ENCODE results near the gene TMEFF1.

Gene TMEFF1

DNA sequence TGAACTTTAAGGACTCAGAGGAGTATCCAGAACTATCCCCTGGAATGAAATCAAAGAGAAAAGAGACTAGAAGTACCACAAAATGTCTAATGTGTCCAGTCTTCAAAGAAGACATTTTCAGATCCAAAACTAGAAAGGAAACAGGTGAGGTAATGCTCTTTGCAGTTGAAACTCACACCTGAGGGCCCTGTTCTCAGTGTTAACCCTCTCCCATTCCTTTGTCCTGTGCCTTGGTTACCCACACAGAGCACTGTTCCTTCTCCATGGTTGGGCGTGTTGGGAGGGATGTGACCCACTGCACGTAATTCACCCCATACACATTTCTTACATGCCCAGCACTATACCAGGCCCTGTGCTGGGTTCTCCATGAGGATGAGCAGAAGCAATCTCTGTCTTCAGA is 24.7 kb upstream of the TMEFF1 start:
- no peak for DNase-seq

DNA sequence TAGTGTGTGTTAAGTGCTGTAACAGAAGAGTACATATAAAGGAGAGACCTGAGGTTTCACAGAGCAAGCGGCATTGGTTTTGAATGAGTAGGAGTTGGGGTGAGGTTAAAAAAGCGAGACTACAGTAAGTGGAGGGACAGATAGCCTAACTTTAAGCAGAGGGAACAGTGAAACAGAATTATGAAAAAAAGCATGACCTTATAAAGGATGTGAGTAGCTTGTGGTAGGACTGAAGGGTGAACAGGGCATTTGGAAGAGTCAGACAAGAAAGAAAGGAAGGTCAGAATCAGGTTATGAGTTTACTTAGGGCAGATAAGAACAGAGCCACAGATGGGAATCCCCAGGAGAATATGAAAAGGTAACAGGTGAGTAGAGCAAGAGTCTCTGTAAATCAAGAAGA is 23.5 kb upstream of the TMEFF1 start:
- no peak for DNase-seq

DNA sequence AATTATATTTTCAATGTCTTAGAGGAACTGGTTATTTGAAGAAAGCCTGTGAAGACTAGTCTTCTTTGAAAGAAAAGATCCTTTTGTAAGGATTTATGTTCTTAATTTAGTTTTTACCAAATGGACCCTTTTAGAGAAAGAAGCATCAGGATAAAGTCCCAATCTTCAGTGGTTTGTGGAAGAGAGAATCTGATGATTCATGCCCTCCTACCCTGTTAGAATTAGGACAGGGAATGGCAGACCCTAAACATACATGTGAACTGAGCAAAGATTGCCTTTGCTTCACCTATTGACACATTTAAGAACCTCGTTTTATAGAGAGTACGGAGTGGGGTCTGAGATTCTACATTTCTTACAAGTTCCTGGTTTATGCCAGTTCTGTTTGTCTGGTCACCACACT is 20.1 kb upstream of the TMEFF1 start:
- DNase-seq: no peak

DNA sequence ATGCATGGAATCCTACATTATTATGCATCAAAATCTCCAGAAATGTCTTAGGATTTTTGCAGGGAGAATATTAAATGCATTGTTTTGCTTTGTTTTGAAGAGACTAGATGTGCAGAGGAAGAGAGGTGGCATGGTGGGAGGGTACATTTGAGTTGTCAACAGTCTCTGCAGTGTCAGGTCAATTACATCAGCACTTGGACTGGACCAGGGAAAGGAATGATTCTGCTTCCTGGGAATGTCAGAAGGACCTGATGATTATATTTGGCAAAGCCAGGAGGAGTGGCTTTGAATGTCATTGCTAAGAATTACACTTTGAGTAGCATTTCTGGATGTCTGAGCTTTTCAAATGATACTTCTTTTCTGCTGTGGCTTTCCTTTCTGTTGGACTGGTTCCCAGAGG is 17.5 kb upstream of the TMEFF1 start:
- DNase-seq: no peak

DNA sequence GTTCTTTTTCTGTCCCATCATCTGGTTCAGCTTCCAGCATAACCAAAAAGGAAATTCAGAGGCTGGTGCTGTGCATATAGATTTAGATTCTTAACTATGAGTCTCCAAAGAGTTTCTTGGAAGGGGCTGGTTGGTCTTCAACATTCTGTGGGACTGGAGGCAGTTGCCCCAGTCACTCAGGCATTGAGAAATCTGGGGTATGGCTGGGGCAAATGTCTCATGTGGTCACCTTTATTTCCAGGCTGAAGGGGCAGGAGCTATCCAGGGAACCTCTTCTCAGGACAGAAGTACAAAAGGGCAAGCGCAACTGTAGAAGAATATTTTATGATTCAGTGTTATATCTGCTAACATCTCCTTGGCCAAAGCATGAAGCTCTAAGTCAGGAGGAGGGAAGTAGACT is 15.4 kb upstream of the TMEFF1 start:
- DNase-seq: no peak

DNA sequence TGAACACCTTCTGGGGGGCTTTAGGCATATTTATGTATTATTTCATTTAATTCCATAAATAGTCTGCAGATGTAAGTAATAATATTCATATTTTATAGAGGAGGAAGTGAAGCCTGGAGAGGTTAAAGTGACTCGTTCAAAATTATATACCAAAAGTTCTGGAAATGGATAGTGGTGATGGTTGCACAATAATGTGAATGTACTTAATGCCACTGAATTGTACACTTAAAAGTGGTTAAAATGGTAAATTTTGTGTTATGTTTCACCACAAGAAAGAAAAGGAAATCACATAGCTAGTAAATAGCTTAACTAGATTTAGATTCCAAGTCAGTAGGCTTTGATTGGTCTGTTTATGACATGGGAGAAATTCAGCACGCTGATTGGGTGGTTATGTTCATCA is 13.0 kb upstream of the TMEFF1 start:
- no peak for DNase-seq

DNA sequence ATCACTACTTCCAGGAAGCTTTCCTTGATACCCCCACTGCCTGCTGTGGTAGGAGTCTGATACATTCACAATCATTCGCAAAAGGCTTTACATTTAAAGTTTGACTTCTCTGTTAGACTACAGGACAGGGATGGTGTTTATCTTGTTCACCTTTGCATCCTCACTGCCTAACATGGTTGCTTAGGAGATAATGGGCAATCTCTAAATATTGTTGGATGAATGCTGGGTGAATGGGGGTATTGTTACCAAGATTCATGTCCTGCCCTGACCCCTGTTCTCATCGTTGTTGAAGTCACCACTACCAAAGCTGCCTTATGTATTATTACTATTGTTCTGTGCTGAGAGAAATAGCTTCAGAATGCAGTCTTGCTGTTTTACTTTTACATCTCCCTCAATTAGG is 7.7 kb upstream of the TMEFF1 start:
- no peak for DNase-seq

DNA sequence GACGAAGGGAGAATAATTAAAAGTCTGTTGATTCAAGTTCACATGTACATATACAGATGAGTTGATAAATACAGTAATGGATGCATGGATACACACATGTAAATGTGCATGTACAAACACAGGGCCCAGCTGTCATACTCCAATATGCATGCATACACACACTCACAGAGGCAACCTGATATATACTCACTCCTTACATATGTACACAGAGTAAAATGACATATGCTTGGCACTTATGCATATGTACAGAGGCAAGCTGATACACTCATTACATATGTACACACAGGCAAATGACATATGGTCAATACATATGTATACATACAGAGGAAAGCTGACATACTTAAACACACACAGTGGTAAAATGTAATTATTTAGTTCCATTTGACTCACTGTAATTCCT is 7.2 kb upstream of the TMEFF1 start:
- no peak for DNase-seq

DNA sequence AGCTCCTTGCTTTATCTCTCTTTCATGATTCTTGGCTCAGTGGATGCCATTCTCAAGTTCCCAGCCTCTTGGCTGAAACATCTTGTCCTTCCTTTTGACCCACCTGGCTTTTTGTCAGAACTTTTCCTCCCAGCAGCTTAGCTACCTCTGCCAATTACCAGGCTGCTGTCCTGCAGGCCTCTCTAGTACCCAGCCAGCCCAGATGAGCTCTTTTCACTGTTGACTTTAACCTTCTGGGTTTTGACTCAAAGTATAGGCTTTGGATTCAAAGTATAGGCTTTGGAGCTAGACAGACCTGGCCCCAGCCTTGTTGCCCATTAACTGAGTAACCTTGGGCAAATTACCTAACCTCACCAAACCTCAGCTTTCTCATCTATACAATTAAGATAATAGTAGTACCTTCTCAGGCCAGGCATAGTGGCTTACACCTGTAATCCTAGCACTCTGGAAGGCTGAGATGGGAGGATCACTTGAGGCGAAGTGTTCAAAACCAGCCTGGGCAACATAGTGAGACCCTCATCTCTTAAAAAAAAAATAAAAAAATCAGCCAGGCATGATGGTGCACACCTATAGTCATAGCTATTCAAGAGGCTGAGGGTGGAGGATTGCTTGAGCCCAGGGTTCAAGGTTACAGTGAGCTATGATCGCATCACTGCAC is 6.6 kb upstream of the TMEFF1 start:
- no peak for DNase-seq

DNA sequence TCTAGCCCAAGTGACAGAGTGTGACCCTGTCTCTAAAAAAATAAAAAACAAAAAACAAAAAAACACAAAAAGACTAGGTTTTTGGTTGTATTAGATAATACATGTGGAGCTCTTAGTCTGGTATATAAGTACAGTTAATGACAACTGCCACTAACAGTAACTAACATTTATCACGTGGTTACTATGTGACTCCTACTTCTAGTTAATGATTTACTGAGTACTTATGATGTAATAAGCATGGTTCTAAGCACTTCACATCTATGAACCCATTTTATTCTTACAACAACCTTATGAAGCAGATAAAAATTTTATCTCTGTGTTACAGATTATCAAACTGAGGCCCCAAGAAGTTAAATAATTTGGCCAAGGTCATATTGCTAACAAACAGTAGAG is 6.1 kb upstream of the TMEFF1 start:
- DNase-seq: no peak

DNA sequence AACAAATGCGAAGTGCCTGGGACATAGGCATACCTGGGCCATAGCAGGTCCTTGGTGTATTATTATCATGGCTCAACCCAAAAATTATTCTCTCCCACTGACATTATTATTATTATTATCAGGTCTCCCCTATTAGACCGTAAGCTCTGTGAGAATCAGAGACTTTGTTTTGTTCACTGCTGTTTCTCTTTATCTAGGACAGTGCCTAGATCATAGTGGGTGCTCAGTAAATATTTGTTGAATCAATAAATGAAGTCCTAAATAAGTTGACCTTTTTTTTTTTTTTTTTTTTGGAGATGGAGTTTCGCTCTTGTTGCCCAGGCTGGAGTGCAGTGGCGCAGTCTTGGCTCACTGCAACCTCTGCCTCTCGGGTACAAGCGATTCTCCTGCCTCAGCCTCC is 4.9 kb upstream of the TMEFF1 start:
- DNase-seq: no peak

DNA sequence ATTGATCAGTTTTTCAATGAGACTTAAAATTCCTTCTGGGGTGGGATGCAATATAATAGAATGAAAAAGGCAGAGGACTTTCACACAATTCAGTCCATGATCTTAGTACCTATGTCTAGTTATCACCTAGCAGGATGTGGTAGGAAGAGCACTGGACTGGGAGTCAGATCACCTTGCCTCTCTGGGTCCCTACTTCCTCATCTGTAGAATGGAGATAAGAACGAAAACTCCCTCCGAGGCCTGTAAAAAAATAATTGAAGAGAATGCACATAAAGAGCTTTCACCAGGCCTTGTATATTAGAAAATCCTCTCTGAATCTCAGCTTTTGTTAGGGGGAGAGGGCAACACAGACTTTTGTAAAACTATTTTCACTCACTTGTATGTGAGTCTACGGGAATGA is 681 bp upstream of the TMEFF1 start:
- no peak for DNase-seq

DNA sequence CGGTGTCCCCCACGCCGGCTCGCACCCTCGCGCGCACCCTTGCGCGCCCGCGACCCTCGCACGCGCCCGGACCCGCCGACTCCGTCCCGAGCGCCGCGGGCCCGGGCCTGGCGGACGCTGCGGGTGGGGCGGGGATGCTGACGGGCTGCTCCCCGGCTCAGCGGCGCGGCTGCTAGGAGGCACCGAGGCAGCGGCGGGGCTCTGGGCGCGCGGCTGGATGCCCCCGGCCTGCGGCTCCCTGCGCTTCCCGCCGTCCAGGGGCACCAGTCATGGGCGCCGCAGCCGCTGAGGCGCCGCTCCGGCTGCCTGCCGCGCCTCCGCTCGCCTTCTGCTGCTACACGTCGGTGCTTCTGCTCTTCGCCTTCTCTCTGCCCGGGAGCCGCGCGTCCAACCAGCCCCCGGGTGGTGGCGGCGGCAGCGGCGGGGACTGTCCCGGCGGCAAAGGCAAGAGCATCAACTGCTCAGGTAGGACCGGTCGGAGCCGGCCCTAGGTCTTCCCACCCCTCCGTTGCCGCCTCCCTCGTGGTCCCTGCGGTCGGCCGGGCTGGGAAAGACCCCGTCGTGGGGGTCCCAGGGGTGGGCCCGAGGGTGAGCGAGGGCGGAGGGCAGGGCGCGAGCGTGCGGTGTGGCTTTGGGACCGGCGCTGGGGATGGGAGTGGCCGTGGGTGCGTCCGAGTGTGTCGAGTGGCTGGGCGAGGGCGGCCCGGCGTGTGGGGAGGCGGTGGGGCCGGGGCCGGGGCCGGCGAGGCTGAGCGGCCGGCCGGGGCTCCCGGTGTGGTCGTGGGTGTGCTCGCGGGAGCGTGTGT is 530 bp downstream of the TMEFF1 start:
- peak; percentile 16 for DNase-seq

DNA sequence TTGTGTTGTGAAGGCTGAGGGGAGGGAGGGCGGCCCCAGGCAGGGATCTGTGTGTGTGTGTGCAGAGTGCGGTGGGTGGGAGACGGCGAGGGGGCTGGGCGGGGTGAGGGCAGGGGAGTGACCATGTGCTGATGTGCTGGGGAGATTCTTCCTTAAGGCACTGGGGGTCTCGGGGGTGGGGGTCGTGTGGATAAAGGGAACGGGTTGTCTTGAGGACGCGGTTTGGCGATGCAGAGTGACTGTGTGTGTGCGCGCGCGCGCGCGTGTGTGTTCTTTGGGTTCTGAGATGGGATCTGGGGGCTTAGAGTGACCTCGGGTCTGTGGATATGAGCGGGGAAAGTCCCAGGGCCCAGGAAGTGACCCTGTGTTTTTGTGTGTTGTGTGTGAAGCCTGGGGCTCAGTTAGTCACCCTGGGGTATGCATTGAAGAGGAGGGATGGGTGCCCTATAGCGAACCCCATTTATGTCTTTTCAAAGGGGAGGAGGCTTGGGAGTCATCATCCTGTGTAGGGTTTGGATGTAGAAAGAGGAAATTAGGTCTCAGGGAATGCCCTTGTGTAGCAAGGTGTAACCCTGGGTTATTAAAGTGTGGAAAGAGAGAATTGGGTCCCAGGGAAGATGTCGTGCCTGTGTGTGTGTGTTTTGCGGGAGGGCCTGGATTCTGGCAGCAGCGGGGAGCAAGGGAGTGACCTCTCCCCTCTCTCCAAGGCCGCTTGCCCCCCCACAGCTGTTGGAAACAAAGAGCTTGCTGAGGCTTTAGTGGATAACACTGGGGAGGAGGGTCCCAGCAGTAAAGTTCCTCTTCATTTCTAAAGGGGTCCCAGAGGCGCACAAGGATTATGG is 1.4 kb downstream of the TMEFF1 start:
- DNase-seq: no peak

DNA sequence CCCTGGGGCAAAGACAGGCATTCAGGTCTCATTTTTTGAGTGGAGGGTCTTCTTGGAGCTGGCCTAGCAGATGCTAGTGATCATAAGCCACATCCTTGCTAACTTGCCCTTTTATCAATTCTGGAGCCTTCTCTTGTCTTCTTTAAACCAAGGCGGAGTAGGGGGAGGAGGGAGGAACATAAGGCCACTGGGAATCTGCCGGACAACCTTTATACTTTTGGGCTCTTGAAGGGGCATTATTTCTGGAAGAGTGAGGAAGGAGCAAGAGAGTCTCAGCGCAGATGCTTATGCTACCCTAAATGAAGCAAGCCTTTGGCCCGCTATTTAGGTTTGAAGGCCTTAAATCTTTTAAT is 2.0 kb downstream of the TMEFF1 start:
- DNase-seq: no peak

DNA sequence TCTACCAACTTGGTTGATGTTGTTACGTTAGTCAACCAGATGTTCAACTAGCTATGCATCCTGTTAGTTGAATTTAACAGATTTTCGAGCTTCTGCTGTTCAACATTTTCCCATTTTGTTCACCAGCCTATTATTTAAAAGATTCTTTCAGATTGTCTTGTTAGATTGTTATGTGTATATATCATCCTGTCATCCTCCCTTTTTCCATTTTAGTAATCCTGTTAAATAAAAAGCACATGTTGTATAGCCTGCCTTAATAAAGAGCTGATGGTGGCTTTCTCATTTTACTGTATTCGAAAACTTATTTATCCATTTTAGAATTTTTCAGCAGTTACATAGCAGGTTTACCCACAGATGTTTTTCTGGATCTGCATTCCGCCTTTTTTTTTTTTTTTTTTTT is 4.3 kb downstream of the TMEFF1 start:
- DNase-seq: no peak

DNA sequence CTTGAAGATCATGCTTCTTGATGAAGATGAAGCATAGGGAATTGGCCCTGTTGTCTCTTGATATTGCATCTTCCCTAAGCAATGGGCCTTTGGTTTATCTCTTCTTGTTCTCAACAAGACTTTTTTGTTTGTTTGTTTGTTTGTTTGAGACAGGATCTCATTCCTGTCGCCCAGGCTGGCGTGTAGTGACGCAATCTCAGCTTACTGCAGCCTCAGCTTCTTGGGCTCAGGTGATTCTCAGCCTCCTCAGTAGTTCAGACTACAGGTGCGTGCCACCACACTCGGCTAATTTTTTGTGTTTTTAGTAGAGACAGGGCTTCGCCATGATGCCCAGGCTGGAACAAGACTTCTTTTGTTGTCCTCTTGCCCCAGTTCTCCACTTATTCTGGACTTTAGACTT is 5.2 kb downstream of the TMEFF1 start:
- no peak for DNase-seq

DNA sequence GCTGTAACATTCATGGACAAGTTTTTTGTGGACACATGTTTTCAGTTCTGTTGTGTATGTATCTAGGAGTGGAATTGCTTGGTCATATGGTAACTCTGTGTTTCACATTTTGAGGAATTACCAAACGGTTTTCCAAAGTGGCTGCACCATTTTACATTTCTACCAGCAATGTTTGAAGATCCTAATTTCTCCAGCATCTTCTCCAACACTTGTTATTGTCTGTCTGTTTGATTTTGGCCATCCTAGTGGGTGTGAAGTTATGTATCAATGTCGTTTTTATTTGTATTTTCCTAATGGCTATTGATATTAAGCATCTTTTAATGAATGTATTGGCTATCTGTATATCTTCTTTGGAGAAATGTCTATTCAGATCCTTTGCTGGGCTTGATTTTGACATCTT is 6.9 kb downstream of the TMEFF1 start:
- no peak for DNase-seq

DNA sequence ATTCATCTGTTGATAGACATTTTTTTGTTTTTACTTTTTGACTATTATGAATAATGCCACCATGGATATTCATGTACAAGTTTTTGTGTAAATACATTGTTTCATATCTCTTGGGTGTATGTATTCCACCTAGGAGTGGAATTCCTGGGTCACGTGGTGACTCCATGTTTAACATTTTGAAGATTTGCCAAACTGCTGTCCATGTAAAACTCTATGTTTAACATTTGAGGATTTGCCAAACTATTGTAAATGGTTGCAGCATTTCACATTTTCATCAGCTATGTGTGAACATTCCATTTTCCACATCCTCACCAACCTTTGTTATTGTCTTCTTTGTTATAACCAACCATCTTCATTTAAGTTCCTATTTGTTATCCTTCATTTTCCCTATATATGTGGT is 12.2 kb downstream of the TMEFF1 start:
- DNase-seq: no peak

DNA sequence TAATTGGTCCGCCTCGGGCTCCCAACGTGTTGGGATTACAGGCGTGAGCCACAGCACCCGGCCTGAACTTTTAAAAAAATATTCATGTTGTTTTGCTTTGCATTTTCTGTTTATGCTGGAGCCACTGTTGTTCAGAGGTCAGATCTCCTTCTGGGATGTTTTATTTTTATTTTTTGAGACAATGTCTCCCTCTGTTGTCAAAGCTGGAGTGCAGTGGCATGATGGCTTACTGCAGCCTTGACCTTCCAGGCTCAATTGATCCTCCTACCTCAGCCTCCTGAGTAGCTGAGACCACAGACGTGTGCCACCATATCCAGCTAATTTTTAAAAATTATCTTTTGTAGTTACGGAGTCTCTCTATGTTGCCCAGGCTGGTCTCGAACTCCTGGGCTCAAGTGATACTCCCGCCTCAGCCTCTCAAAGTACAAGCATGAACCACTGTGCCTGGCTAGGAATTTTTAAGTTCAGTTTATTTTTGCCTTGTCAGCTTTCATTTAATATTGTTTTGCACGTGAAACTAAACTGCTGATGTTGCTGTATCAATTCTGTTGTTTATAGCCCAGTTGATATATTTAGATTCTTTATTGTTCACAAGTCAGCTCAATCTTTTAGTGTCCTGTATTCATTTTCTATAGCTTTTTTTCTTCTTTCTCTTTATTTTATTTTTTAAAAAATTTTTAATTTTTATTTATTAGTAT is 13.7 kb downstream of the TMEFF1 start:
- no peak for DNase-seq

DNA sequence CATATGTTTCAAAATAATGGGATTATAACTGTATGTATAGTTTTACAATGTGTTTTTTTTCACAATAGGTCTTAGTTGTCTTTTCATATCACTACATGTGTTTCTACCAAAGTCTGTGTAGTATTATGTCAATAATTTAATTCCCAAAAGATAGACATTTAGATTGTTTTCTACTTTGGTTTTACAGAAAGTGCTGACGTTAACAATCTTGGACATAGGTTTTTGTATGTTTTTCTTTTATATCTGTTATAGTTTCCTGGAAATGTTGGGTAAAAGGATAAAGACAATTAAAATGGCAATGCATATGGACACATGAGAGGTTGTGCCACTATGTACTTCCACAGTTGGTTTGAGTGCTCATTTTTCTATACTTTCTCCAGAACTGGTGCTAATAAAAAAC is 15.2 kb downstream of the TMEFF1 start:
- DNase-seq: no peak

DNA sequence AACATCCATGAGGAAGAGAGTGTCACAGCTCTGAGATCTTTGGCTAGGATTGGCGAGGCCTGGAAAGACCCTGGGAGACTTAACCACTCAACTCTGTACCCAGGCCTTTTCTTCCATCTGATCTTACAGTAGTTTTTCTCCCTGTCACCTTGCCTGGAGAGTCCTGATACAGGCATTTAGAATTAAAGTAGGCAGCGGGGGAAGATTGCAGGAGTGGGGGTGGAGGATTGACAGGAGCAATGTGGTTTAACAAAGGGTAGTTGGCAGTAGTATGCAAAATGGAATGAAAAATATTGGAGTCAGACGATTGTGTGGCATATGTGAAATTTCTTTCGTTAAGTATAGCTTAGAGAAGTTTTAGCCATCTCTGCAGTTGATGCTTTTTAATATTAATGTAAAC is 16.9 kb downstream of the TMEFF1 start:
- no peak for DNase-seq

DNA sequence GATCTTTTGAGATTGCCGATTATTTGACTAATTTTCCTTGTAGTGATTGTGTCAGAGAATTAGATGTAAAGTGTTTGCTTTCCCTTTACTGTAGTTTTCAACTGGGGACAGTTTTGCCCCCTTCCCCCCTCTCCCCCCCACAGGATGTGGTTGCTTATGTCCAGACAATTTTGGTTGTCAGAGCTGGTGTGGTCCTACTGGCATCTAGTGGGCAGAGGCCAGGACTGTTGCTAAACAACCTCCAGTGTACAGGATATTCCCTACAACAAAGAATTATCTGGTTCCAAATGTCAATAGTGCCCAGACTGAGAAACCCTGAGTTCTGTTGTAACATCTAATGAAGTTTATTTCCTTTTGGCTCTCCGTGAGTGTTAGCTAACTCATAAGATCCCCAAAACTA is 20.0 kb downstream of the TMEFF1 start:
- no peak for DNase-seq

DNA sequence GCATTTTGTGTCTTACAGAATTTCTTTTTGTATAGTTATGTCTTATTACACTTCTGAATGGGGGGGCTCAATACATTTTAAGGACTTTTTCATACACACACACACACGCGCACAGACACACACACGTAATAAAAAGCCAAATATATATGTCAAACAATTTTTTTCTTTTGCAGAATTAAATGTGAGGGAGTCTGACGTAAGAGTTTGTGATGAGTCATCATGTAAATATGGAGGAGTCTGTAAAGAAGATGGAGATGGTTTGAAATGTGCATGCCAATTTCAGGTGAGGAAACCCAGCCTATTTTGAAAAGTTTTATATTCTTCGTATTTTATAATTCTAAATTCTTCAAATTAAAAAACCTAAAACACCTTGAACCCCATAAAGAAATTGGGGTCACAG is 25.6 kb downstream of the TMEFF1 start:
- DNase-seq: no peak
